HCT116 (cell line): ENCODE measurements around the gene ZNF384. TPM values are rescaled to one million over a fixed set of nuclear protein-coding genes. Genes with fewer than 3 reads are reported as not detected.
A peak's percentile ranks its signal among the peaks of the same experiment; 100 is the strongest.

Experiments used
- ATAC-seq: fragments of 200-7000 bp; cut with Tn5 transposase; 2 replicates; pipeline ENCODE4 v1.9.1; 2020; ENCODE audit warnings: mild to moderate bottlenecking, moderate library complexity
- BruUV-seq: library from RNA; stranded (reverse); fragments of 400-500 nt; replicated peaks from 2 replicates; lab custom pipeline; 2021; lab: Mats Ljungman, UMichigan
- CTCF ChIA-PET: fragments of 300-600 bp; sonication (Branson Sonifier 250); formaldehyde crosslinking; loops from one replicate; lab custom pipeline; 2021; ENCODE audit warnings: antibody characterized with exemption; lab: Charles Lee
- POLR2A ChIA-PET: fragments of 300-600, 350-600 bp; sonication (Branson Sonifier 250); formaldehyde crosslinking; loops from one replicate; lab custom pipeline; 2021; ENCODE audit warnings: antibody characterized with exemption; lab: Charles Lee
- RAD21 ChIA-PET, 2 experiments: fragments of 300-600 bp; sonication (Branson Sonifier 250); formaldehyde crosslinking; loops; one replicate each; lab custom pipeline; 2023; ENCODE audit warnings: low total read pairs in 2 of 2; ENCODE audit not compliant: uncharacterized antibody in 2 of 2, unreplicated experiment in 2 of 2, low non-redundant PET in 1 of 2; lab: Charles Lee
- DNase-seq: peaks from one replicate; pipeline ENCODE4 v3.0.0-alpha.2; 2010; ENCODE audit warnings: low read depth, low spot score
- H2AFZ ChIP-seq: fragments of 200-600 bp; shearing (Covaris generic), sonication (generic); 2 replicates; pipeline ENCODE4 v1.6.1; 2017; ENCODE audit warnings: low read depth, mixed run types, mixed read lengths, antibody characterized with exemption, low read length; ENCODE audit not compliant: poor library complexity, severe bottlenecking
- H3K27ac ChIP-seq: 2 replicates; pipeline ENCODE4 v1.5.1; 2012; ENCODE audit warnings: low read depth, low read length
- H3K27me3 ChIP-seq: fragments of 200-600 bp; sonication (generic); 2 replicates; pipeline ENCODE4 v1.6.1; 2016; ENCODE audit warnings: mixed run types, low read length, mixed read lengths; ENCODE audit not compliant: insufficient read depth
- H3K36me3 ChIP-seq, 2 experiments: fragments of 200-500 bp in 1 of 2; fragments of 200-600 bp in 1 of 2; sonication (Bioruptor generic) in 1 of 2; sonication (generic) in 1 of 2; 2 replicates each; pipeline versions ENCODE4 v1.5.1 to v1.6.1; 2014 to 2016; ENCODE audit warnings: low read length in 2 of 2, inconsistent platforms in 1 of 2, mixed read lengths in 1 of 2, mixed run types in 1 of 2; ENCODE audit not compliant: insufficient read depth in 2 of 2, control insufficient read depth in 1 of 2
- H3K4me1 ChIP-seq, 2 experiments: fragments of 200-600 bp in 1 of 2; sonication (generic) in 1 of 2; 2 replicates each; pipeline versions ENCODE4 v1.5.1 to v1.6.1; 2012 to 2017; ENCODE audit warnings: low read length in 2 of 2, inconsistent platforms in 1 of 2, mild to moderate bottlenecking in 1 of 2, mixed read lengths in 1 of 2, mixed run types in 1 of 2, moderate library complexity in 1 of 2; ENCODE audit not compliant: insufficient read depth in 2 of 2, control insufficient read depth in 1 of 2
- H3K4me2 ChIP-seq: fragments of 200-600 bp; sonication (generic); 2 replicates; pipeline ENCODE4 v1.6.1; 2017; ENCODE audit warnings: mixed run types, low read length, mixed read lengths
- H3K4me3 ChIP-seq, 2 experiments: fragments of 200-600 bp in 1 of 2; sonication (generic) in 1 of 2; replicated peaks in 1 of 2; 2 replicates each; pipeline ENCODE4 v1.5.1; 2011 to 2016; ENCODE audit warnings: low read length in 2 of 2, control low read depth in 1 of 2, low read depth in 1 of 2, mild to moderate bottlenecking in 1 of 2, mixed read lengths in 1 of 2, mixed run types in 1 of 2
- H3K79me2 ChIP-seq: fragments of 200-600 bp; sonication (generic); 2 replicates; pipeline ENCODE4 v1.6.1; 2017; ENCODE audit warnings: mild to moderate bottlenecking, mixed run types, low read length, moderate library complexity, mixed read lengths; ENCODE audit not compliant: insufficient read depth
- H3K9ac ChIP-seq: fragments of 200-600 bp; sonication (generic); 2 replicates; pipeline ENCODE4 v1.6.1; 2016; ENCODE audit warnings: low read length, mixed read lengths
- H3K9me2 ChIP-seq: fragments of 200-600 bp; sonication (generic), shearing (Covaris generic); 2 replicates; pipeline ENCODE4 v1.6.1; 2017; ENCODE audit warnings: mixed run types, mild to moderate bottlenecking, moderate library complexity; ENCODE audit not compliant: insufficient read depth
- H3K9me3 ChIP-seq, 2 experiments: fragments of 200-500 bp in 1 of 2; fragments of 200-600 bp in 1 of 2; sonication (Bioruptor generic) in 1 of 2; sonication (generic) in 1 of 2; 2 replicates each; pipeline ENCODE4 v1.6.1; 2014 to 2017; ENCODE audit warnings: low read length in 2 of 2, mixed read lengths in 2 of 2, inconsistent platforms in 1 of 2, low read depth in 1 of 2, mild to moderate bottlenecking in 1 of 2, mixed run types in 1 of 2, moderate library complexity in 1 of 2; ENCODE audit not compliant: control insufficient read depth in 1 of 2, insufficient read depth in 1 of 2
- H4K20me1 ChIP-seq: fragments of 200-600 bp; sonication (generic), shearing (Covaris generic); 2 replicates; pipeline ENCODE4 v1.6.1; 2017; ENCODE audit warnings: mixed run types, mild to moderate bottlenecking, moderate library complexity; ENCODE audit not compliant: insufficient read depth
- ATF3 ChIP-seq: IDR thresholded peaks from 2 replicates; pipeline ENCODE4 v1.6.1; 2012
- CBX3 ChIP-seq: IDR thresholded peaks from 2 replicates; pipeline ENCODE4 v1.6.1; 2012; ENCODE audit warnings: low read depth
- EGR1 ChIP-seq: IDR thresholded peaks from 2 replicates; pipeline ENCODE4 v1.6.1; 2012; ENCODE audit warnings: low read depth
- EZH2 ChIP-seq: fragments of 200-600 bp; sonication (generic); IDR thresholded peaks from 2 replicates; pipeline ENCODE4 v1.6.1; 2017; ENCODE audit warnings: antibody characterized with exemption, mixed run types
- EZH2phosphoT487 ChIP-seq: fragments of 200-600 bp; IDR thresholded peaks from 2 replicates; pipeline ENCODE4 v1.6.1; 2018; ENCODE audit warnings: antibody characterized with exemption, borderline replicate concordance
- FOSL1 ChIP-seq: IDR thresholded peaks from 2 replicates; pipeline ENCODE4 v1.6.1; 2012; ENCODE audit warnings: low read depth
- POLR2A ChIP-seq: IDR thresholded peaks from 2 replicates; pipeline ENCODE4 v1.7.0; 2011; ENCODE audit warnings: borderline replicate concordance; ENCODE audit not compliant: insufficient read depth, insufficient read length; ENCODE audit errors: extremely low read depth
- POLR2AphosphoS5 ChIP-seq: IDR thresholded peaks from 2 replicates; pipeline ENCODE4 v1.6.1; 2011; ENCODE audit warnings: mild to moderate bottlenecking, low read depth, low read length, moderate library complexity
- REST ChIP-seq: IDR thresholded peaks from 2 replicates; pipeline ENCODE4 v1.6.1; 2012; ENCODE audit warnings: low read depth
- SP1 ChIP-seq: IDR thresholded peaks from 2 replicates; pipeline ENCODE4 v1.6.1; 2012; ENCODE audit warnings: low read depth
- TCF7L2 ChIP-seq: IDR thresholded peaks from 2 replicates; pipeline ENCODE4 v1.7.0; 2011; ENCODE audit warnings: borderline replicate concordance, inconsistent platforms; ENCODE audit not compliant: insufficient read depth, insufficient read length; ENCODE audit errors: extremely low read depth
- YY1 ChIP-seq: IDR thresholded peaks from 2 replicates; pipeline ENCODE4 v1.6.1; 2011; ENCODE audit warnings: low read length, low read depth, moderate library complexity, mild to moderate bottlenecking; ENCODE audit not compliant: insufficient replicate concordance; ENCODE audit errors: extremely low read depth
- intact Hi-C: fragments of 100-400 bp; cut with micrococcal nuclease; formaldehyde crosslinking; loops from 2 replicates; pipeline ENCODE4 v1.10.0; 2022
- total RNA-seq: library from RNA; stranded (reverse); gene quantifications from one replicate; pipeline ENCODE4 v1.2.1, GENCODE V29; 2021; ENCODE audit not compliant: unreplicated experiment
- TF ChIP-seq, protein P1 (sequence below): IDR thresholded peaks from 2 replicates; pipeline ENCODE4 v1.6.1; 2011; ENCODE audit warnings: mild to moderate bottlenecking, low read length, moderate library complexity; ENCODE audit not compliant: insufficient replicate concordance; ENCODE audit errors: extremely low read depth
- TF ChIP-seq, protein P2 (sequence below), 3 experiments: fragments of 200-600 bp in 1 of 3; sonication (generic) in 1 of 3; IDR thresholded peaks in 2 of 3; conservative IDR thresholded peaks in 1 of 3; 2 replicates each; pipeline ENCODE4 v1.5.1; 2012 to 2017; ENCODE audit warnings: low read depth in 2 of 3, low read length in 2 of 3, antibody characterized with exemption in 1 of 3, borderline replicate concordance in 1 of 3, control low read depth in 1 of 3, mild to moderate bottlenecking in 1 of 3, mixed read lengths in 1 of 3, mixed run types in 1 of 3, moderate library complexity in 1 of 3; ENCODE audit not compliant: insufficient read depth in 1 of 3

ZNF384 gene
- total RNA-seq, 1 experiment from 2014 or later = 73.4 TPM

DNA sequence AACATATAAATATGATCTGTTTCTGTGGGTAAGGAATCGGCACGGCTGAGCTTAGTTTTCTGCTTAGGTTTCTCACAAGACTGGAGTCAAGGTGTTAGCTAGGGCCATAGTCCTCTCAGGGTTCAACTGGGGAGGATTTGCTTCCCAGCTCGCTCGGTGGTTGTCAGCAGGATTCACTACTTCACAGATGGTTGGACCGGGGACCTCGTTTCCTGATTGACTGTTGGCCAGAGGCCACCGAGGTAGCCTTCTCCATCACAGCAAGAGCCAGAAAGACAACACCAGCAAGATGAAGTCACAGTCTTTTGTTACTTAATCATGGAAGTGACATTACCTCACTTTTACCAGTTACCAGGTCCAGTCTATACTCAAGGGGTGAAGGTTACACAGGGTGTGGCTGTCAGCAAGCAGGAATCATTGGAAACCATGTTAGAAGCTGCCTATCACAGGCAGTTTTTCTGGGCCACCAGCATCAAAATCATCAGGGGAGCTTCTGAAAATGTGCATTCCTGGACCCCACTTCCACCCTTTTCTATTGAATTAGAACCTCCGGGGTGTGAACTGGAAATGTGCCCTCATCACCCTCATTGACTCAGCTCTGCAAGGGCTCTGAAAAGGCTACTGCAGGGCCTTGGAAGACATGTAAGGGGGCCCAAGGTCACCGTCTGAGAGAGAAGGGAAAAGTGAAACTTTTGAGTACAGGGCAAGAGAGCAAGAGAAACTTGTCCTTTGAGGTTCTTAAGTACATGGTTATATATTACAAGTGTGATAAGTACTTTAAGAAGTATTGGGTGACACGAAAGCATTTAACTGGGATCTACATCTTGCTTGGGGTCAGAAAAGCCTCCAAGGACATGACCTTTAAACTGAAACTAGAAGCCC, 45.6 kb upstream of the ZNF384 start (continued):
- no peak for TF ChIP-seq POLR2A
- TF ChIP-seq, protein P1, sequence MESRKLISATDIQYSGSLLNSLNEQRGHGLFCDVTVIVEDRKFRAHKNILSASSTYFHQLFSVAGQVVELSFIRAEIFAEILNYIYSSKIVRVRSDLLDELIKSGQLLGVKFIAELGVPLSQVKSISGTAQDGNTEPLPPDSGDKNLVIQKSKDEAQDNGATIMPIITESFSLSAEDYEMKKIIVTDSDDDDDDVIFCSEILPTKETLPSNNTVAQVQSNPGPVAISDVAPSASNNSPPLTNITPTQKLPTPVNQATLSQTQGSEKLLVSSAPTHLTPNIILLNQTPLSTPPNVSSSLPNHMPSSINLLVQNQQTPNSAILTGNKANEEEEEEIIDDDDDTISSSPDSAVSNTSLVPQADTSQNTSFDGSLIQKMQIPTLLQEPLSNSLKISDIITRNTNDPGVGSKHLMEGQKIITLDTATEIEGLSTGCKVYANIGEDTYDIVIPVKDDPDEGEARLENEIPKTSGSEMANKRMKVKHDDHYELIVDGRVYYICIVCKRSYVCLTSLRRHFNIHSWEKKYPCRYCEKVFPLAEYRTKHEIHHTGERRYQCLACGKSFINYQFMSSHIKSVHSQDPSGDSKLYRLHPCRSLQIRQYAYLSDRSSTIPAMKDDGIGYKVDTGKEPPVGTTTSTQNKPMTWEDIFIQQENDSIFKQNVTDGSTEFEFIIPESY = no peak
- no peak for TF ChIP-seq YY1
- no peak for TF ChIP-seq POLR2AphosphoS5
- no peak for TF ChIP-seq EZH2
- no peak for TF ChIP-seq EZH2phosphoT487
- no peak for TF ChIP-seq EGR1
- no peak for TF ChIP-seq FOSL1
- TF ChIP-seq ATF3 = no peak

GRCh38 chr12:6730169-6730568, 41.0 kb upstream of the ZNF384 start:
- H3K27ac ChIP-seq = no peak overlapping the region
- no peak overlapping the region for H3K9ac ChIP-seq
- no peak overlapping the region for H3K4me2 ChIP-seq
- ATAC-seq (peak; percentile 50; the same call in 1 of the 2 replicates), DNase-seq (no peak)
- RAD21 ChIA-PET = no interaction called here
- peaks cover 6% of the 10 kb centered on the region; the same call in 1 of the 2 replicates for H3K79me2 ChIP-seq
- H3K4me3 ChIP-seq = no peak overlapping the region
- CTCF ChIA-PET = no interaction called here
- no peaks in the 10 kb centered on the region for H3K9me2 ChIP-seq
- no peaks in the 10 kb centered on the region for H3K27me3 ChIP-seq
- peaks cover 0 to 4% of the 10 kb centered on the region in 2 experiments; a peak in 2 of 4 replicates for H3K4me1 ChIP-seq
- BruUV-seq = no TSS peak
- intact Hi-C loops = no loop called here
- no peak overlapping the region for H2AFZ ChIP-seq
- H3K36me3 ChIP-seq = peaks cover 18 to 34% of the 10 kb centered on the region in 2 experiments; a peak in 3 of 4 replicates
- no peaks in the 10 kb centered on the region for H3K9me3 ChIP-seq
- H4K20me1 ChIP-seq = no peaks in the 10 kb centered on the region
- no peak for TF ChIP-seq CBX3
- TF ChIP-seq FOSL1 = no peak
- TF ChIP-seq EGR1 = no peak
- no peak for TF ChIP-seq REST
- no peak for TF ChIP-seq YY1
- TF ChIP-seq TCF7L2 = no peak
- TF ChIP-seq, protein P2, sequence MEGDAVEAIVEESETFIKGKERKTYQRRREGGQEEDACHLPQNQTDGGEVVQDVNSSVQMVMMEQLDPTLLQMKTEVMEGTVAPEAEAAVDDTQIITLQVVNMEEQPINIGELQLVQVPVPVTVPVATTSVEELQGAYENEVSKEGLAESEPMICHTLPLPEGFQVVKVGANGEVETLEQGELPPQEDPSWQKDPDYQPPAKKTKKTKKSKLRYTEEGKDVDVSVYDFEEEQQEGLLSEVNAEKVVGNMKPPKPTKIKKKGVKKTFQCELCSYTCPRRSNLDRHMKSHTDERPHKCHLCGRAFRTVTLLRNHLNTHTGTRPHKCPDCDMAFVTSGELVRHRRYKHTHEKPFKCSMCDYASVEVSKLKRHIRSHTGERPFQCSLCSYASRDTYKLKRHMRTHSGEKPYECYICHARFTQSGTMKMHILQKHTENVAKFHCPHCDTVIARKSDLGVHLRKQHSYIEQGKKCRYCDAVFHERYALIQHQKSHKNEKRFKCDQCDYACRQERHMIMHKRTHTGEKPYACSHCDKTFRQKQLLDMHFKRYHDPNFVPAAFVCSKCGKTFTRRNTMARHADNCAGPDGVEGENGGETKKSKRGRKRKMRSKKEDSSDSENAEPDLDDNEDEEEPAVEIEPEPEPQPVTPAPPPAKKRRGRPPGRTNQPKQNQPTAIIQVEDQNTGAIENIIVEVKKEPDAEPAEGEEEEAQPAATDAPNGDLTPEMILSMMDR (IDR thresholded peaks at IDR 0.05 in 2 of 3, conservative IDR thresholded peaks at IDR 0.05 in 1 of 3; ENCODE audit: borderline replicate concordance in 1 of 3, insufficient read depth in 1 of 3, low read depth in 2 of 3, low read length in 2 of 3) = 0 out of 6 replicates have a peak, but pooled peaks of 1 of the 3 experiments have one; percentile 10
- no peak for TF ChIP-seq SP1
- POLR2A ChIA-PET = no interaction called here
